ENCODE data around the gene PPP2R5B.

PPP2R5B gene

GRCh38 chr11:64888729-64889511, 35.6 kb upstream of the PPP2R5B start:
- DNase-seq (ENCODE audit: low read depth) = peak; percentile 86

GRCh38 chr11:64890522-64890939, 34.0 kb upstream of the PPP2R5B start:
- no peak for DNase-seq (ENCODE audit: low read depth)

DNA sequence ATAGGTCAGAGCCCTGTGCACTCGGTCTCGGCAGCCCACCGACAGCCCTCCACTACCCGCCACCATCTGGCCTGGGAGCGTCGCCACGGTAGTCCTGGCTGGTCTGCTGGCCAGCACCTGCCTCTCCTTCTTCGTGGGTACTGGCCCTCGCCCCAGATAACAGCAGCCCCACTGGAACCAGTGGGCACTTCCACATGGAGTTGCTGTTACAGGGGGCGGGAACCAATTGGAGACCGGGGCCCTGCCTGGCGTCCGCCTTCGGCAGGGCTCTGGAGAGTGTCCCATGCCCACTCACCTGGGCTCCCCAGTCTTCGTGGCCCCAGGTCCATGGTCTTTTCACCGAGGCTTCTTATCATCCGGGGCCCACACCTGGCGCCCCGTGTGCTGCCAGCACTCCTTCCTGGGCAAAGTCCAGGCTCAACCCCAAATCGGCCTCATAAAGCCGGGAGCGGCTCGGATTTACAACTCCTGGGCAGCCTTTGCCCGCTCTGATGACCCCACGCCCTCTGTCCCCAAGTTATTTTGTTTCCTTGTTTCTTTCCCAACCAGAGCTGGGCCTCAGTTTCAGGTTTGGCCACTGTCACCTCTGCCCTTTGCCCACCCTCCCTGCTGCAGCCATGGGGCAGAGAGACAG, 33.2 kb upstream of the PPP2R5B start:
- DNase-seq (ENCODE audit: low read depth) = no peak

- DNase-seq (ENCODE audit: low read depth) = no peak
Observed at GRCh38 chr11:64891880-64892279, 32.6 kb upstream of the PPP2R5B start.

DNA sequence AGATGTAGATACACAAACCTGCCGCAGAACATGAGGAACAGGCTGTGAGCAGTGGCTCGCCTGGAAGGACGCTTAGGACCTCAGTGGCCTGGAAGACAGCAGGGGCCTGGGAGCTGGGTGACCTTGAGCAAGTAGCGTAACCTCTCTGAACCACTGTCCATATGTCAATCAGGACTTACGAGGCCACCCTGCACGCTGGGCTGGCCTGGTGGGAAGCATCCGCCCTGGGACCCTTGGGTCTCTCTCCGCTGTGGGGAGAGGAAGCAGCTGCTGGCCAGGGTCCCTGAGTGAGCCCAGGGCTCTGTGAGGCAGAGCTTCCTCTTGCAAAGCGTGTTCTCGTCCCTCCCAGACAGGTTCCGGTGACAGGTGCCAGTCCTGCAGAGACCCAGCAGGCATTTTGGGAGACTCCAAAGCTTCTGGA, 32.1 kb upstream of the PPP2R5B start:
- DNase-seq (ENCODE audit: low read depth) = no peak

DNA sequence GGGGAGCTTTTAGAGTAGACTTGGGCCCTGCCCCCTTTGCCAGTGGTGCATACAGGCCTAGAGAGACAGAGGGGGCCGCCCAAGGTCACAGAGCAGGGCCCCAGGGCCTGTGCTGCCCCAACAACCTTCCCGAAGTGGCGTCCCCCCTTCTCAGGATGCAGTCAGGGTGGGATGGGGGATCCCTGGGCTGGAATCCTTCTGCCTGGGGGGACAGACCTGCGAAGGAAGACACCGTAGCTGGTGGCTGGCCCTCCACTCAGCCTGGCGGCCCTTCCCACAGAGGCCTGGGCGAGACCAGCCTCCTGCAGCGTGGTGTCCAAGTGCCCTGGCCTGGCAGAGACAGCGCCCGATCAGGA, 31.7 kb upstream of the PPP2R5B start:
- no peak for DNase-seq (ENCODE audit: low read depth)

GRCh38 chr11:64893194-64894069, 31.1 kb upstream of the PPP2R5B start:
- DNase-seq (ENCODE audit: low read depth) = no peak

GRCh38 chr11:64894070-64894811, 30.2 kb upstream of the PPP2R5B start:
- peak; percentile 52 for DNase-seq (ENCODE audit: low read depth)

DNA sequence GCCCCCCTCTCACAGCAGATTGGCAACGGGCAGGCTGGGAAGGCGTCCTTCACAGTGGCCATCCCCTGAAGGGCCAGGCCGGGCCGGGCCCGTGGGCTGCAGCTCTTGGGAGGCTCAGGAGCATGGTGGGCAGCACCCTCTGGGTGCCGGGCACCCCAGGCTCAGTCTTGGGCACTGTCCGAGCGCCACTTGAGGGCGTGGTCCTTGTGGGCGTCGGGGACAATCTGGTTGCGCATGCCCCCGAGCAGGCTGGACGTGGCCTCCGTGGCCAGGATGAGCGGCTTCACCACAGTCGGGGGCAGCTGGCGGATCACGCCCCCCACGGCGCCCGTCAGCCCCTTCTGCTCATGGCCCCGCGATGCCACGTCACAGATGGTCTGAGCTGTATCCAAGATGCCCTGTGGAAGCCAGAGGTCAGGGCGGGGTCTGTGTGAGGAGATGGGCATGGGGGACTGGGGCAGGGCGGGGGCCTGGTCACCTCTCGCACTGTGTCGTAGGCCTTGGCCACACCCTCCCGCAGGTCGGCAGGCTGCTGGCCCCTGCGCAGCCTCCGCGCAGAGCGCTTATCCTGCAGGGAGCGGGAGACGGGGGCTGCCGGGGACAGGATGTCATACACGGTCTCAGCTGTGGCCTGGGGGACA, 29.6 kb upstream of the PPP2R5B start:
- no peak for DNase-seq (ENCODE audit: low read depth)

DNA sequence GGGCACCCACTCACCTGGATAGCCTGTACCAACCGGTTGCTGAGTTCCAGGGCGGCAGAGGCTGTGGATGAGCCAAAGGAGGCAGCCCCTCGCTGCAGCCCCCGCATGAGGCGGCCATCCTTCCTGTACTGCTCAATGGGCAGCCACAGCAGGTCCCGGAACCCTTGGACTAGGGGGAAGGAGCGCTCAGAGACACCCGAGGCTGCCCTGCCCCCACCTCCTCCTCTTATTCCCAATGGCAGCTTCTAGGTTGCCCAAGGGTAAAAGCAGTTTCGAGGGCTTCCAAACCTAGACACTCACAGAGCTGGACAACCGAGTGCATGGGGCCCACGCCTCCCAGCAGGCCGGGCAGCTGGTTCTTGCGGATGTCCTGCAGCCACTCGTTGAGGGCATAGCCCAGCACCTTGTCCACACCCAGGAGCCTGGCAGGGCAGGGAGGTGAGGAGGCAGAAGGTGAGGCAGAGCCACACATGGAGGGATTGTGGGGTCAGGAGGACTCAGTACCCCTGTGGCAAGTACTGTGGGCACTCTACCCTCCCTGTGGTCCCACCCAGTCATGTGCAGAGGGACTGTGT, 28.0 kb upstream of the PPP2R5B start:
- DNase-seq (ENCODE audit: low read depth) = no peak

DNA sequence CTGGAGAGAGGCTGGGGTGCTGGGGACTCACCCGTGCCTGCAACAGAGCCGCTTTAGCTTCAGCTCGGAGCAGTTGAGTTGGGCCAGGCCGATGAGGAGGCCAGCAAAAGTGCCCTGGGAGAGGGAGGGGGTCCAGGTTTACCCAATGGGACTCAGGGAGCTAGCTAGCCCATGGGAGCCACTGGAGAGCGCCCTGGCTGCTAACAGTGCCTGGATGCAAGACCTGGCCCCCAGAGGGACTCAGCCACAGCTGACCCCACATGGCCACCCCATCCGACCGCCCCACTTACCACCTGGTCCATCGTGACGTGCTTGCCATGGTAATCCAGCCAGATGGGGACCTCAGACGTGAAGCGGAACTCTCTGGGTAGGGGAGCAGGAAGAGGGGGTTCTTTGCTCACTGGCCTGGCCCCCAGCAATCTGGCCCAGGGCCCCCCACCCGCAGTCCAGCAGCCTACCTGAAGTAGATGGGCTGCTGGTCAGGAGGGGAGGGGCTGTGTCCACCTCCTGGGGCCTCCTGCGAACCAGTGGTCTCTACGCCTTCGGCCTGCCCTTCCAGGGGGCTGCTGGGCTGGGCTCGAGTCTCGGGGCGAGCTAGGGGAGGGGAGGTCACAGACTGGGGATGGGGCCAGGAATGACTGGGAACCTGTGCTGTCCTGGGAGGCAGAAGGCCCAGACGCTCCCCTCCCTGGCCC, 27.0 kb upstream of the PPP2R5B start:
- DNase-seq (ENCODE audit: low read depth) = no peak

DNA sequence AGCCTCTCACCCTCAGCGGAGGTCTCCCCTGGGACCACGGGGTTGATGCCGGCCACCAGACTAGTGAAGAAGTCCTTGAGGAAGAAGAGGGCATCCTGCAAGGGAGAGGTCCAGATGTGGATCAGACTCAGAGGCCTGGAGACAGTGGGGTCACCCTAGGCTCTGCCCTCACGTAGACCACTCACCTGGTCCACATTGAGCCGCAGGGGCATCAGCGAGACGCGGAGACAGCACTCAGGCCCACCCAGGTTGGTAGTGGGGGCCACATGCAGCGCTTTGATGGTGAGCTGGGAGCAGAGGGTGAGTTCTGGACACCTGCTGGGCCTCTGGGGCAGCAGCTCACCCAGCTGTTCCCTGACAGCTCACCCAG, 26.4 kb upstream of the PPP2R5B start:
- DNase-seq (ENCODE audit: low read depth) = no peak

DNA sequence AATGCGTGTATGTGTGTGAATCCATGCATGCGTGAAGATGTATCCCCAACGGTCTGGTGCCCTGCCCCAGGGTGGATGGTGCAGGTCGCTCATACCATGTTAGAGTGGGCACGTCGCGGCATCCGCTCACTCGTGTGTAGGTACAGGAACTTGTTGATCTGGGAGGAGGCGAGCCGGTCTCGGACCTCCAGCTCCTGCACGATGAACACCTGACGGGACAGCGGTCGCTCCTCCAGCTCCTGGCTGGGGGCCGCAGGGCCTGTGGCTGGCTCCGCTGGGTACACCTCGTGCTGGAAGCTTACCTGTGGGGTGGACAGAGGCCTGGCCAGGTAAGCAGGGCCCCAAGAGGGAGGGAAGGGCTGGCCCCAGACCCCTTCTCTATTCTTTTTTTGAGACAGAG, 25.9 kb upstream of the PPP2R5B start:
- DNase-seq (ENCODE audit: low read depth) = no peak

DNA sequence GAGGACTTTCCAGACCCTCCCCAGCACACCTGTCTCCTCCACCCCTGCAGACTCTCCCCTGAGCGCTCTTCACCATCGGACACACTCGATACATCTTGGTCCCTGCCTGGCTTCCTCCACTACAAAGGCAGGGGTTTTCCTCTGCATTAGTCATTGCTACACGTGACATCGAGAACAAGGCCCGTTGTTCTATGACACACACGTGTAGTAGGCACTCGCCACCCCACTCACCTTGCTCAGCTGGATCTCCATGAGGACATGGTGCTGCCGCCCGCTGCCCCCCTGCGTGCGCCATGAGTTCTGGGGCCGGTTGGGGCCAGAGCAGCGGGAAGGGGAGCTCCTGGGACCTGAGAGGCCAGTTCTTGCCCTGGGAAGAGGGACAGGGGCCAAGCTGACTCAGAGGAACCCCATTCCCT, 24.2 kb upstream of the PPP2R5B start:
- DNase-seq (ENCODE audit: low read depth) = no peak

DNA sequence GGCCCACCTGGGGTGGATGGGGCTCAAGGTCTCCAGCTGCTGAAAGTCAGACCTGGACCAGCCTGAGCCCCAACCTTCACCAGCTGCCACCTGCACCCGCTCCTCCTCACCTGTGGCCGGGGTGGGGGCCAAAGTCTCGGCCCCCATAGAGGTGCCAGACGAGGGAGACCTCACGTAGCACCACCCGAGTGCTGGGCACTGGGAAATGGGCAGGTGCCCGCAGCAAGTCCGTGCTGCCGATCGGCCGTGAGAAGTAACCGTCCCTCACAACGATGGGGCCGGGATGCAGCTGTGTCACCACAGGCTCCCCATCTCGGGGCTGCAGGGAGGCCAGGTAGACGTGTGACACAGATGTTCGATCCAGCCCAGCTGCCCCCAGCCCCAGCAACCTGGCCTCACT, 23.7 kb upstream of the PPP2R5B start:
- no peak for DNase-seq (ENCODE audit: low read depth)

DNA sequence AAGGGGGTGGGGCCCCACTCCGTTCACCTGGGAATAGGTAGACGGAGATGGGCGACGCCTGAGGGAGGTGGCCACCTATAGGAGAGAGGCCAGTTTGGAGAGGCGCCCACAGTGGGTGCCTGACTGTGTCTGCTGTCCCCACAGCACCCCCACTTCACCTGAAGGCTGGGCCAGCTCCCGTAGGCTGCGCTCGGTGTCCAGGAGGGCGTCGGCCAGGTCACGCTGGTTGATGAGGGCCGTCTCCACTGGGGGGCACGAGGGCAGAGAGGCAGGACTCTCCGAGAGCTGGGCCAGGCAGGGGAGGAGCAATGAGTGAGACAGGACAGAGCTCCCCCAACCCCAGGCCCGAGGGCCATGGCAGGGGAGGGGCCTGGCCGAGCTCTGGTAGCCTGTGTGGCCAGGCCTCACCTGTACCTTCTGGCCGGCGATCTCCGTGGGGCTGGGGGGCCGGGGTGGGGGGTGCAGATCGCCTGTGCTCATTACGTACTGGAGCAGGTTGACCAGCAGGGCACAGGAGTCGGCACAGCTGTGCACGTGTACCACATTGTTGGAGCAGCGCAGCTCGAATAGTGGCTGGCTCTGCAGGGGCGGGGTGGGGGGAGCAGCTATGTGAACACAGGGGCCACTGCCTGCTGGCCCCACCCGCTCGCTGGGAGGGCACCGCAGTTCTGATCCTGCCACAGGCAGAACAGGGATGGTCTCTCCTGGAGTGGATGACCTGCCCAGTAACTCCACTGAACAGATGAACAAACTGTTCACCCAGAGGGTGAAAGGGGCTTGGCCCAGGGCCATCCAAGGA, 22.2 kb upstream of the PPP2R5B start:
- DNase-seq (ENCODE audit: low read depth) = no peak

GRCh38 chr11:64903291-64903833, 21.1 kb upstream of the PPP2R5B start:
- DNase-seq (ENCODE audit: low read depth) = no peak

DNA sequence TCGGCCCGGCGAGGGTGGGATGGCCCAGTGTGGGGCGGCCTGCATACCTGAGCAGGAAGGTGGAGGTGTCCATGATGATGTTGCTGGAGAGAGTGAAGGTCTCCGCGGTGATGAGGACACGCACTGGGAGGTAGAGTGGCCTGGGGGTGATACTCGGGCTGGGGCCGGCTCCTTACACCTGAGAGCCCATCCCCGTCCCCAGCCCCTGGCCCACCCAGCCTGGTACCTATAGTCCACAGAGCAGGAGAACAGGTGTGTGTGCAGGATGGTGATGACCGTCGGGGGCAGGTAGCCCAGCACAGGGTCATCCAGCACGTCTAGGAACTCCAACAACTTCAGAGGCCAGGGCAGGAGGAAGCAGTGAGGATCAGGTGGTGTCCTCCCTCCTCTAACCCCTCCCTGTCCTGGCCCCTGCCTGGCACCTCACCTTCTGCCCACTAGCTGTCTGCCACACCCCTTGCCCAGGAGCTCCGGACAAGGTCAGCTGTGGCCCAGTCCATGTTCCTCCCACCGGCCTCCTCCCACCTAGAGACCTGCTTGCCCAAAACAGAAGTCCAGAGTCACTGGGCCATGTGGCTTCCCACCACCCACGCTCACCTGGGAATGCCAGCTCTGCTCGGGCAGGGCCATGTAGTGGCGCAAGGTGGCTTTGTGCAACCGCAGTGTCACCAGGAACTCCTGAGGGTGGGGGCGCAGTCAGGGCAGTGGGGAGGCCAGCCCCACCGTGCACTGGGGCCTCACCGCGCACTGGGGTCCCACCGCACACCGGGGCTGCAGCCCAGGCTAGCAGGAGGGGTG, 18.8 kb upstream of the PPP2R5B start:
- DNase-seq (ENCODE audit: low read depth) = no peak

GRCh38 chr11:64906314-64906635, 18.2 kb upstream of the PPP2R5B start:
- DNase-seq (ENCODE audit: low read depth) = no peak

Measured in amniotic epithelial cell (primary cell).